HL-60 (cell line): ENCODE results near the gene TSPEAR.

ENCODE experiments used
- CTCF ChIP-seq: IDR thresholded peaks from one replicate; pipeline ENCODE4 v1.5.1; 2011; ENCODE audit warnings: low read length, control low read depth, inconsistent platforms; ENCODE audit not compliant: insufficient read depth
- GABPA ChIP-seq: IDR thresholded peaks from 2 replicates; pipeline ENCODE4 v1.6.1; 2012; ENCODE audit warnings: low read depth
- POLR2AphosphoS5 ChIP-seq: IDR thresholded peaks from 2 replicates; pipeline ENCODE4 v1.6.1; 2012; ENCODE audit warnings: low read depth

- no peak for TF ChIP-seq CTCF
- TF ChIP-seq GABPA: no peak
- TF ChIP-seq POLR2AphosphoS5: no peak
Observed at GRCh38 chr21:44550807-44551206, 160.6 kb downstream of the TSPEAR start.
